Ovary (tissue), 9 donors: ENCODE measurements around the gene HINT3. TPM values are rescaled to one million over a fixed set of nuclear protein-coding genes. Genes with fewer than 3 reads are reported as not detected.
"Not testable (repeated sequence)": the region's sequence is repeated elsewhere in the genome, so short reads cannot be mapped to it uniquely, and the experiment has no call there.

Experiments
- DNase-seq, 5 donors: peaks; one replicate each; pipeline ENCODE4 v3.0.0-alpha.2; 2019 to 2020
- H3K27ac ChIP-seq, 2 donors: fragments of 200-600 bp; one replicate each; pipeline versions ENCODE4 v1.5.1 to v1.8.0; 2019 to 2022
- H3K27me3 ChIP-seq: fragments of 200-600 bp; one replicate; pipeline ENCODE4 v1.8.0; 2022
- H3K36me3 ChIP-seq: fragments of 200-600 bp; sonication (generic); one replicate; pipeline ENCODE4 v1.5.1; 2019
- H3K4me1 ChIP-seq: one replicate; pipeline ENCODE4 v1.8.1; 2013; ENCODE audit warnings: mild to moderate bottlenecking, moderate library complexity; ENCODE audit not compliant: insufficient read depth
- H3K4me3 ChIP-seq: fragments of 200-600 bp; sonication (generic); one replicate; pipeline ENCODE4 v1.5.1; 2017
- H3K9me3 ChIP-seq, 2 donors: fragments of 200-600 bp in 1 of 2; sonication (generic) in 1 of 2; one replicate each; pipeline versions ENCODE4 v1.5.1 to v1.8.1; 2013 to 2019; ENCODE audit warnings: mild to moderate bottlenecking in 1 of 2, moderate library complexity in 1 of 2
- EP300 ChIP-seq: sonication (generic); formaldehyde crosslinking; IDR thresholded peaks from one replicate; pipeline ENCODE4 v1.6.1; 2017; ENCODE audit warnings: antibody characterized with exemption
- POLR2A ChIP-seq: fragments of 450-650 bp; IDR thresholded peaks from one replicate; pipeline ENCODE4 v1.6.1; 2017; ENCODE audit warnings: antibody characterized with exemption, mild to moderate bottlenecking, moderate library complexity
- WGBS, 3 donors: extraction: QIAGEN DNeasy Blood & Tissue Kit in 1 of 3; methylation state at CpG; one replicate each; pipeline versions ENCODE4 v1.1.5 to v1.1.7; 2013 to 2017; 5-methylcytosine and 5-hydroxymethylcytosine counted together
- intact Hi-C, 4 donors: fragments of 100-400 bp; cut with DNase I; formaldehyde crosslinking; loops; one replicate each; pipeline versions ENCODE4 v1.11.0 to v1.15.1; 2022 to 2023
- polyA plus RNA-seq, 2 donors: library from polyadenylated mRNA; stranded (reverse); fragments of 200-250 nt in 1 of 2; fragments of 350-450 nt in 1 of 2; fragmentation: Illumina TruSeq in 1 of 2; extraction: RNeasy Lipid Tissue Mini Kit (QIAGEN cat#74804) in 1 of 2; gene quantifications; one replicate each; pipeline ENCODE4 v1.2.3, GENCODE V29; 2013 to 2014
- total RNA-seq, 7 donors: library from RNA; depleted of rRNA in 2 of 7; stranded (reverse); fragments of >200 nt in 2 of 7; fragmentation: NEBNext Ultra II Directional in 3 of 7; extraction: Animal tissue kit (Norgen Biotek cat#: 25700) in 3 of 7; gene quantifications; one replicate each; pipeline versions ENCODE4 v1.1.0 to v1.2.4, GENCODE V29; 2016 to 2023
- TF ChIP-seq, protein P1 (sequence below), 3 donors: fragments of 450-650 bp in 2 of 3; fragments of 200-600 bp in 1 of 3; IDR thresholded peaks; one replicate each; pipeline versions ENCODE4 v1.5.1 to v1.8.0; 2016 to 2022; ENCODE audit warnings: antibody characterized with exemption in 3 of 3, mild to moderate bottlenecking in 1 of 3
- donor health status: DM: no; HTN: no; CAD: no; lungs with moderate emphysema.
- donor health status: DM: no; HTN: no; CAD: no.
- donor health status: Bipolar disorder and iron deficiency.
- donor health status: DM: yes; HTN: yes; CAD: no.
- donor health status: DM: no; HTN: no; CAD: no.
- donor health status: DM: yes; HTN: yes; CAD: no.

Gene HINT3
- total and polyA plus RNA-seq, 9 donors, result 10.3 to 20.4 (median 18.0) TPM

DNA sequence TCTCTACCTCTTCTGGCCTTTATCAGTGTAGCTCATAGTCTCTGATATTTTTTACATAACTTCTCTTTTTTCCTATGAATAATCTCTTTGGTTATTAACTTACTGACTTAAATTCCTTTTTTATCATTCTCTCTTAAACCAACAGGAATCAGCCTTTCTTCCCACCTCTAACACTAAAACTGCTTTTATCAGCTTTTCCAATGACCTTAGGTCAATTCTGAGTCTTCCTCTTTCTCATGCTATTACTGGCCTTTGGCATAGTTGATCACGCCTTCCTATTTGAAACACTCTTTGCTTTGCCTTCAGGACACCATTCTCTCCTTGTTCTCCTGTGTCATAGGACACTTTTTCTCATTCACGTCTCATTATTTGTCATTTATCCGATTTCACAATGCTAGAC is 8.1 kb upstream of the HINT3 start:
- 86 to 93% (median 91%) methylated on average over 3 of the region's 3 CpGs for WGBS, 3 donors
- Histone ChIP-seq H3K36me3 (no peaks in the 10 kb centered on the region), H3K4me1 (no peaks in the 10 kb centered on the region), H3K4me3 (no peak overlapping the region), H3K27me3 (no peaks in the 10 kb centered on the region), H3K9me3 (no peaks in the 10 kb centered on the region), H3K27ac (no peak overlapping the region)
- intact Hi-C loops, result no loop called here
- TF ChIP-seq EP300, result no peak
- TF ChIP-seq POLR2A, result no peak
- TF ChIP-seq, protein P1, sequence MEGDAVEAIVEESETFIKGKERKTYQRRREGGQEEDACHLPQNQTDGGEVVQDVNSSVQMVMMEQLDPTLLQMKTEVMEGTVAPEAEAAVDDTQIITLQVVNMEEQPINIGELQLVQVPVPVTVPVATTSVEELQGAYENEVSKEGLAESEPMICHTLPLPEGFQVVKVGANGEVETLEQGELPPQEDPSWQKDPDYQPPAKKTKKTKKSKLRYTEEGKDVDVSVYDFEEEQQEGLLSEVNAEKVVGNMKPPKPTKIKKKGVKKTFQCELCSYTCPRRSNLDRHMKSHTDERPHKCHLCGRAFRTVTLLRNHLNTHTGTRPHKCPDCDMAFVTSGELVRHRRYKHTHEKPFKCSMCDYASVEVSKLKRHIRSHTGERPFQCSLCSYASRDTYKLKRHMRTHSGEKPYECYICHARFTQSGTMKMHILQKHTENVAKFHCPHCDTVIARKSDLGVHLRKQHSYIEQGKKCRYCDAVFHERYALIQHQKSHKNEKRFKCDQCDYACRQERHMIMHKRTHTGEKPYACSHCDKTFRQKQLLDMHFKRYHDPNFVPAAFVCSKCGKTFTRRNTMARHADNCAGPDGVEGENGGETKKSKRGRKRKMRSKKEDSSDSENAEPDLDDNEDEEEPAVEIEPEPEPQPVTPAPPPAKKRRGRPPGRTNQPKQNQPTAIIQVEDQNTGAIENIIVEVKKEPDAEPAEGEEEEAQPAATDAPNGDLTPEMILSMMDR (IDR thresholded peaks at IDR 0.05), result no peak
- no peak for DNase-seq

DNA sequence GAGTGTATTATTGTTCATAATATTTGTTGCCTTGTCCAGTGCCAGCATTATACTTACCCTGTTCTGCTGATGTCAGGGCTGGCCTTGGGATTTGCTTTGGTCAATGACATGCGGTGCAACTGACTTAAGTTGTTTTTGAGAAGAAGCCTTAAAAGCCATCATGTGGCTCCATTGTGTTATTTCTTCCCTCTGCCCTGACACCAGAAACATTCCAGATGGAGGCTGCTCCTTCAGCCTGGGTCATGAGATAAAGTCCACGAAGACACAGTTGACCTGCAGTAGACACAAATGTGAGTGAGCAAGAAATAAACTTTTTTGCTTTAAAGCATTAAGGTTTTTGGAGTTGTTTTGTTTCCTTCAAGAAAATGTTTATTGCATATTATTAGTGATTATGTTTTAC is 7.5 kb upstream of the HINT3 start:
- H3K27me3 ChIP-seq, result no peaks in the 10 kb centered on the region
- DNase-seq, result no peak
- H3K36me3 ChIP-seq, result no peaks in the 10 kb centered on the region
- TF ChIP-seq POLR2A, result no peak
- TF ChIP-seq EP300, result no peak
- TF ChIP-seq, protein P1 (IDR thresholded peaks at IDR 0.05), result no peak
- 57 to 77% (median 62%) methylated on average over 2 of the region's 2 CpGs for WGBS, 3 donors
- no peak overlapping the region for H3K27ac ChIP-seq
- no peak overlapping the region for H3K4me3 ChIP-seq
- H3K4me1 ChIP-seq, result no peaks in the 10 kb centered on the region
- H3K9me3 ChIP-seq, result no peaks in the 10 kb centered on the region
- intact Hi-C loops, result no loop called here

DNA sequence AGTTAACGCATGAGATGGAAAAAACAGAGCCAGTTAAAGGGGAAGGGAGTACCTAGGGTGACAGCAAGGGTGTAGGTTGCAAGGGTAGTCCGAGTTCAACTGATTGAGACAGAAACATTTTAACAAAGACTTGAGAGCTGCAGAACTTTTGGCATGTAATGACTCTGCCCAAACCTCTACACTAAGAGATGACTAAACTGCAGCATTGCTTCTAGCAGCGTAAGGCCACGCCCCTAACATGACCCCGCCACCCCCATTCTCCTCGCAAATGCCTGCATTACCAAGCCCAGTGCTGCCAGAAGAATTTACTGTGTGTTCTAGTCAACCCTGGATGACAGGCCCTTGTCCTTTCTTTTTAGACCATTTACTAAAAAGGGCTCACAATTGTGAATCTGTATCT is 6.3 kb upstream of the HINT3 start:
- Histone ChIP-seq H3K9me3 (no peaks in the 10 kb centered on the region), H3K4me3 (no peak overlapping the region), H3K4me1 (no peaks in the 10 kb centered on the region), H3K27ac (no peak overlapping the region), H3K36me3 (no peaks in the 10 kb centered on the region), H3K27me3 (no peaks in the 10 kb centered on the region)
- TF ChIP-seq, protein P1 (IDR thresholded peaks at IDR 0.05), result no peak
- TF ChIP-seq POLR2A (no peak), EP300 (no peak)
- 73 to 81% (median 75%) methylated on average over 6 of the region's 6 CpGs for WGBS, 3 donors
- DNase-seq, result no peak
- intact Hi-C loops, result no loop called here

DNA sequence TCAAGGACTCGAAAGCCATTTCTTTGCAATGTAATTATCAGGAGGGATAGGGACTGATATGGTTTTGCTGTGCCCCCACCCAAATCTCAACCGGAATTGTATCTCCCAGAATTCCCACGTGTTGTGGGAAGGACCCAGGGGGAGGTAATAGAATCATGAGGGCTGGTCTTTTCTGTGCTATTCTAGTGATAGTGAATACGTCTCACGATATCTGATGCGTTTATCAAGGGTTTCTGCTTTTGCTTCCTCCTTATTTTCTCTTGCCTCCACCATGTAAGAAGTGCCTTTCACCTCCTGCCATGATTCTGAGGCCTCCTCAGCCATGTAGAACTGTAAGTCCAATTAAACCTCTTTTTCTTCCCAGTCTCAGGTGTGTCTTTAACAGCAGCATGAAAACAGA is 5.9 kb upstream of the HINT3 start:
- H3K4me3 ChIP-seq, H3K27me3 ChIP-seq, H3K36me3 ChIP-seq, H3K27ac ChIP-seq, H3K4me1 ChIP-seq, DNase-seq, H3K9me3 ChIP-seq, intact Hi-C loops: not testable (repeated sequence)
- WGBS, 3 donors, result 67 to 78% (median 71%) methylated on average over 6 of the region's 6 CpGs

DNA sequence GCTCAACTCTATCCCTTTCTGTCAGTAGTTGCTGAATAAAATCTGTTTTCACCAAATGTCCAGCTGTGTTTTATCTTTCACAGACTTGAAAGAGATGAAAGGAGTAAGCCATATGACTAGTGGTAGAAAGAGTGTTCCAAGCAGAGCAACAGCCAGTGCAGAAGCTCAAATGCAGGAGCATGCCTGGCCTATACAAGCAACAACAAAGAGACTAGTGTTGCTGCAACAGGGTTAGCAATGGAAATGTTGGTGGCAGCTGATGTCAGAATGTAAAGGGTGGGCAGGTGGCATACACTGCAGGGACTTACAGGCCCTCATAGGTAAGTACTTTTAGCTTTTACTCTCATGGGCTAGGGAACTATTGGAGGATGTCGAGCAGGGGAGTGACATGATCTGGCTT is 5.2 kb upstream of the HINT3 start:
- intact Hi-C loops, result no loop called here
- H3K4me3 ChIP-seq, result no peak overlapping the region
- WGBS, 3 donors, result 78 to 81% (median 79%) methylated on average over 1 of the region's 1 CpG

More for the DNA sequence above, 5.2 kb upstream of the HINT3 start:
- Histone ChIP-seq H3K4me1 (no peaks in the 10 kb centered on the region), H3K9me3 (no peaks in the 10 kb centered on the region), H3K27me3 (no peaks in the 10 kb centered on the region), H3K27ac (no peak overlapping the region), H3K36me3 (no peaks in the 10 kb centered on the region)
- no peak for DNase-seq
- TF ChIP-seq, protein P1 (IDR thresholded peaks at IDR 0.05), result no peak
- TF ChIP-seq EP300 (no peak), POLR2A (no peak)
